HCT116 (cell line): ENCODE results near the gene COL2A1.

Source experiments
- CEBPB ChIP-seq: IDR thresholded peaks from 2 replicates; pipeline ENCODE4 v1.6.1; 2012; ENCODE audit warnings: low read depth
- ELF1 ChIP-seq: IDR thresholded peaks from 2 replicates; pipeline ENCODE4 v1.6.1; 2012; ENCODE audit warnings: low read depth, borderline replicate concordance
- EZH2 ChIP-seq: fragments of 200-600 bp; sonication (generic); IDR thresholded peaks from 2 replicates; pipeline ENCODE4 v1.6.1; 2017; ENCODE audit warnings: antibody characterized with exemption, mixed run types
- EZH2phosphoT487 ChIP-seq: fragments of 200-600 bp; IDR thresholded peaks from 2 replicates; pipeline ENCODE4 v1.6.1; 2018; ENCODE audit warnings: antibody characterized with exemption, borderline replicate concordance
- JUND ChIP-seq: IDR thresholded peaks from 2 replicates; pipeline ENCODE4 v1.6.1; 2012
- POLR2A ChIP-seq: IDR thresholded peaks from 2 replicates; pipeline ENCODE4 v1.7.0; 2011; ENCODE audit warnings: borderline replicate concordance; ENCODE audit not compliant: insufficient read depth, insufficient read length; ENCODE audit errors: extremely low read depth
- POLR2AphosphoS5 ChIP-seq: IDR thresholded peaks from 2 replicates; pipeline ENCODE4 v1.6.1; 2011; ENCODE audit warnings: mild to moderate bottlenecking, low read depth, low read length, moderate library complexity
- YY1 ChIP-seq: IDR thresholded peaks from 2 replicates; pipeline ENCODE4 v1.6.1; 2011; ENCODE audit warnings: low read length, low read depth, moderate library complexity, mild to moderate bottlenecking; ENCODE audit not compliant: insufficient replicate concordance; ENCODE audit errors: extremely low read depth
- ZNF274 ChIP-seq: fragments of 200-500 bp; sonication (Bioruptor generic); IDR thresholded peaks from 2 replicates; pipeline ENCODE4 v1.6.1; 2014; ENCODE audit warnings: mild to moderate bottlenecking, low read depth, low read length, inconsistent platforms
- TF ChIP-seq, protein P1 (sequence below), 3 experiments: fragments of 200-600 bp in 1 of 3; sonication (generic) in 1 of 3; IDR thresholded peaks in 2 of 3; conservative IDR thresholded peaks in 1 of 3; 2 replicates each; pipeline ENCODE4 v1.5.1; 2012 to 2017; ENCODE audit warnings: low read depth in 2 of 3, low read length in 2 of 3, antibody characterized with exemption in 1 of 3, borderline replicate concordance in 1 of 3, control low read depth in 1 of 3, mild to moderate bottlenecking in 1 of 3, mixed read lengths in 1 of 3, mixed run types in 1 of 3, moderate library complexity in 1 of 3; ENCODE audit not compliant: insufficient read depth in 1 of 3
- TF ChIP-seq, protein P2 (sequence below): IDR thresholded peaks from 2 replicates; pipeline ENCODE4 v1.6.1; 2012; ENCODE audit warnings: low read depth
- TF ChIP-seq, protein P3 (sequence below): IDR thresholded peaks from 2 replicates; pipeline ENCODE4 v1.6.1; 2012

DNA sequence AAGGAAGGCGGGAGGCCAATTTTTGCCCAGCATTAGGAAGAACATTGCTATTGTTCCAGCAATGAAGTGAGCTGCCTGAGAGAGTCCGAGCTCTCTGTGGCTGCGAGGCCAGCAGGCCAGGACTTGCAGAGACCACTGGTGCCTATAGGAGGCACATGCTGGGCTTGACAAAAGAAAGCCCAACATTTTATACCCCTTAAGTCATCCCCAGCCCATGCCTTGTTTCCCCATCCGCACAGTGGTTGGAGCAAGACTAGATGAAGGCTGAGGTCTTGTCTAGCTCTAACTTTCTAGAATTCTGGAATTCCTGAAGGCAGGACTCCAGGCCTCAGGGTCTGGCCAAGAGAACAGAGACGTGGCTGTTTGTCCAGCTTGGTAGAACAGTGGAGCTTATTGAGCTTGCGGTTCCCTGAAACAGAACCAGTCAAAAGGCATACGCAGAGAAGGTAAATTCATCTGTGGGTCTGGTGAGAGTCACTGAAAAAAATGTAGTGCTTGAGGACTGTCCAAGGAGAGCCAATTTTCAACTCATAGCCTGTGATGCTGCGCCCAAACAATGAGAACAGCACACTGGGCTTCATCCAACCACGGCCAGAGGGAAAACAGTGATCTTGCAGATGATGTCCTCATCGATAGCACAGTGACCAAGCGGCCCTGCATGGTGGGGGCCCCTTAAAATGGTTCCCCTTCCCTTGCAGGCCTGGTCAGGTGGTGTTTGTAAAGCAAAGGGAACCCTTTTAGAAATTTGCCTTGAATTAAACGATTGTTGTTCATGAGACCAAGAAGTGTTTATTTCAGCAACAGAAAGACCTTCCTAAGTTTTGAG is 27.1 kb upstream of the COL2A1 start:
- TF ChIP-seq EZH2 = no peak
- TF ChIP-seq, protein P1, sequence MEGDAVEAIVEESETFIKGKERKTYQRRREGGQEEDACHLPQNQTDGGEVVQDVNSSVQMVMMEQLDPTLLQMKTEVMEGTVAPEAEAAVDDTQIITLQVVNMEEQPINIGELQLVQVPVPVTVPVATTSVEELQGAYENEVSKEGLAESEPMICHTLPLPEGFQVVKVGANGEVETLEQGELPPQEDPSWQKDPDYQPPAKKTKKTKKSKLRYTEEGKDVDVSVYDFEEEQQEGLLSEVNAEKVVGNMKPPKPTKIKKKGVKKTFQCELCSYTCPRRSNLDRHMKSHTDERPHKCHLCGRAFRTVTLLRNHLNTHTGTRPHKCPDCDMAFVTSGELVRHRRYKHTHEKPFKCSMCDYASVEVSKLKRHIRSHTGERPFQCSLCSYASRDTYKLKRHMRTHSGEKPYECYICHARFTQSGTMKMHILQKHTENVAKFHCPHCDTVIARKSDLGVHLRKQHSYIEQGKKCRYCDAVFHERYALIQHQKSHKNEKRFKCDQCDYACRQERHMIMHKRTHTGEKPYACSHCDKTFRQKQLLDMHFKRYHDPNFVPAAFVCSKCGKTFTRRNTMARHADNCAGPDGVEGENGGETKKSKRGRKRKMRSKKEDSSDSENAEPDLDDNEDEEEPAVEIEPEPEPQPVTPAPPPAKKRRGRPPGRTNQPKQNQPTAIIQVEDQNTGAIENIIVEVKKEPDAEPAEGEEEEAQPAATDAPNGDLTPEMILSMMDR (IDR thresholded peaks at IDR 0.05 in 2 of 3, conservative IDR thresholded peaks at IDR 0.05 in 1 of 3; ENCODE audit: borderline replicate concordance in 1 of 3, insufficient read depth in 1 of 3, low read depth in 2 of 3, low read length in 2 of 3) = no peak
- TF ChIP-seq POLR2A = no peak
- TF ChIP-seq POLR2AphosphoS5 = no peak
- TF ChIP-seq ELF1 = no peak
- no peak for TF ChIP-seq YY1
- TF ChIP-seq ZNF274 = no peak
- no peak for TF ChIP-seq JUND
- TF ChIP-seq, protein P2, sequence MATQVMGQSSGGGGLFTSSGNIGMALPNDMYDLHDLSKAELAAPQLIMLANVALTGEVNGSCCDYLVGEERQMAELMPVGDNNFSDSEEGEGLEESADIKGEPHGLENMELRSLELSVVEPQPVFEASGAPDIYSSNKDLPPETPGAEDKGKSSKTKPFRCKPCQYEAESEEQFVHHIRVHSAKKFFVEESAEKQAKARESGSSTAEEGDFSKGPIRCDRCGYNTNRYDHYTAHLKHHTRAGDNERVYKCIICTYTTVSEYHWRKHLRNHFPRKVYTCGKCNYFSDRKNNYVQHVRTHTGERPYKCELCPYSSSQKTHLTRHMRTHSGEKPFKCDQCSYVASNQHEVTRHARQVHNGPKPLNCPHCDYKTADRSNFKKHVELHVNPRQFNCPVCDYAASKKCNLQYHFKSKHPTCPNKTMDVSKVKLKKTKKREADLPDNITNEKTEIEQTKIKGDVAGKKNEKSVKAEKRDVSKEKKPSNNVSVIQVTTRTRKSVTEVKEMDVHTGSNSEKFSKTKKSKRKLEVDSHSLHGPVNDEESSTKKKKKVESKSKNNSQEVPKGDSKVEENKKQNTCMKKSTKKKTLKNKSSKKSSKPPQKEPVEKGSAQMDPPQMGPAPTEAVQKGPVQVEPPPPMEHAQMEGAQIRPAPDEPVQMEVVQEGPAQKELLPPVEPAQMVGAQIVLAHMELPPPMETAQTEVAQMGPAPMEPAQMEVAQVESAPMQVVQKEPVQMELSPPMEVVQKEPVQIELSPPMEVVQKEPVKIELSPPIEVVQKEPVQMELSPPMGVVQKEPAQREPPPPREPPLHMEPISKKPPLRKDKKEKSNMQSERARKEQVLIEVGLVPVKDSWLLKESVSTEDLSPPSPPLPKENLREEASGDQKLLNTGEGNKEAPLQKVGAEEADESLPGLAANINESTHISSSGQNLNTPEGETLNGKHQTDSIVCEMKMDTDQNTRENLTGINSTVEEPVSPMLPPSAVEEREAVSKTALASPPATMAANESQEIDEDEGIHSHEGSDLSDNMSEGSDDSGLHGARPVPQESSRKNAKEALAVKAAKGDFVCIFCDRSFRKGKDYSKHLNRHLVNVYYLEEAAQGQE = no peak
- TF ChIP-seq CEBPB = no peak
- TF ChIP-seq EZH2phosphoT487 = no peak
- TF ChIP-seq, protein P3, sequence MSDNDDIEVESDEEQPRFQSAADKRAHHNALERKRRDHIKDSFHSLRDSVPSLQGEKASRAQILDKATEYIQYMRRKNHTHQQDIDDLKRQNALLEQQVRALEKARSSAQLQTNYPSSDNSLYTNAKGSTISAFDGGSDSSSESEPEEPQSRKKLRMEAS = no peak
